ENCODE results near the gene RGS6.

The RGS6 gene

GRCh38 chr14:72264716-72265115, 332.5 kb downstream of the RGS6 start:
- DNase-seq = no peak
- no peak overlapping the region for H3K27ac ChIP-seq (ENCODE audit: insufficient read depth in 1 of 2, low read depth in 1 of 2, low read length in 2 of 2, poor library complexity in 1 of 2, severe bottlenecking in 2 of 2)
- H3K27me3 ChIP-seq (replicated peaks in 2 of 5; ENCODE audit: control insufficient read depth in 4 of 5, insufficient read depth in 5 of 5, low read length in 4 of 5) = no peaks in the 10 kb centered on the region
- H3K4me1 ChIP-seq (ENCODE audit: control extremely low read depth in 1 of 4, control insufficient read depth in 4 of 4, insufficient read depth in 4 of 4, low read length in 3 of 4) = no peaks in the 10 kb centered on the region
- 50% methylated on average over 5 of the region's 5 CpGs for WGBS (ENCODE audit: insufficient coverage)
- no peaks in the 10 kb centered on the region for H3K36me3 ChIP-seq (ENCODE audit: control insufficient read depth in 4 of 4, insufficient read depth in 4 of 4, low read length in 3 of 4)
- ChIA-PET POLR2A (no interaction called here), CTCF (no interaction called here)
- no peak overlapping the region for H3K4me3 ChIP-seq (ENCODE audit: control insufficient read depth in 1 of 7, extremely low read depth in 1 of 7, insufficient read depth in 4 of 7, low read depth in 2 of 7, low read length in 6 of 7)
- H3K9me3 ChIP-seq (ENCODE audit: control extremely low read depth in 1 of 5, control insufficient read depth in 4 of 5, insufficient read depth in 2 of 5, low read depth in 1 of 5, low read length in 4 of 5) = peaks cover 0 to 5% (median 0%) of the 10 kb centered on the region in 5 experiments

- no peak for DNase-seq
- Histone ChIP-seq H3K27me3 (replicated peaks in 2 of 5; ENCODE audit: control insufficient read depth in 4 of 5, insufficient read depth in 5 of 5, low read length in 4 of 5) (no peaks in the 10 kb centered on the region), H3K4me3 (ENCODE audit: control insufficient read depth in 1 of 7, extremely low read depth in 1 of 7, insufficient read depth in 4 of 7, low read depth in 2 of 7, low read length in 6 of 7) (no peak overlapping the region), H3K4me1 (ENCODE audit: control extremely low read depth in 1 of 4, control insufficient read depth in 4 of 4, insufficient read depth in 4 of 4, low read length in 3 of 4) (no peaks in the 10 kb centered on the region), H3K9me3 (ENCODE audit: control extremely low read depth in 1 of 5, control insufficient read depth in 4 of 5, insufficient read depth in 2 of 5, low read depth in 1 of 5, low read length in 4 of 5) (no peaks in the 10 kb centered on the region), H3K36me3 (ENCODE audit: control insufficient read depth in 4 of 4, insufficient read depth in 4 of 4, low read length in 3 of 4) (no peaks in the 10 kb centered on the region), H3K27ac (ENCODE audit: insufficient read depth in 1 of 2, low read depth in 1 of 2, low read length in 2 of 2, poor library complexity in 1 of 2, severe bottlenecking in 2 of 2) (no peak overlapping the region)
- WGBS (ENCODE audit: insufficient coverage) = 85% methylated on average over 4 of the region's 5 CpGs
- ChIA-PET POLR2A (no interaction called here), CTCF (no interaction called here)
Observed at GRCh38 chr14:72270147-72270727, 338.0 kb downstream of the RGS6 start.

GRCh38 chr14:72270749-72271148, 338.5 kb downstream of the RGS6 start:
- ChIA-PET POLR2A (no interaction called here), CTCF (no interaction called here)
- 92% methylated on average over 2 of the region's 3 CpGs for WGBS (ENCODE audit: insufficient coverage)
- Histone ChIP-seq H3K27me3 (replicated peaks in 2 of 5; ENCODE audit: control insufficient read depth in 4 of 5, insufficient read depth in 5 of 5, low read length in 4 of 5) (no peaks in the 10 kb centered on the region), H3K9me3 (ENCODE audit: control extremely low read depth in 1 of 5, control insufficient read depth in 4 of 5, insufficient read depth in 2 of 5, low read depth in 1 of 5, low read length in 4 of 5) (no peaks in the 10 kb centered on the region), H3K36me3 (ENCODE audit: control insufficient read depth in 4 of 4, insufficient read depth in 4 of 4, low read length in 3 of 4) (no peaks in the 10 kb centered on the region), H3K4me3 (ENCODE audit: control insufficient read depth in 1 of 7, extremely low read depth in 1 of 7, insufficient read depth in 4 of 7, low read depth in 2 of 7, low read length in 6 of 7) (no peak overlapping the region), H3K27ac (ENCODE audit: insufficient read depth in 1 of 2, low read depth in 1 of 2, low read length in 2 of 2, poor library complexity in 1 of 2, severe bottlenecking in 2 of 2) (no peak overlapping the region), H3K4me1 (ENCODE audit: control extremely low read depth in 1 of 4, control insufficient read depth in 4 of 4, insufficient read depth in 4 of 4, low read length in 3 of 4) (no peaks in the 10 kb centered on the region)
- no peak for DNase-seq

GRCh38 chr14:72275242-72275641, 343.0 kb downstream of the RGS6 start:
- Histone ChIP-seq H3K9me3 (ENCODE audit: control extremely low read depth in 1 of 5, control insufficient read depth in 4 of 5, insufficient read depth in 2 of 5, low read depth in 1 of 5, low read length in 4 of 5) (no peaks in the 10 kb centered on the region), H3K36me3 (ENCODE audit: control insufficient read depth in 4 of 4, insufficient read depth in 4 of 4, low read length in 3 of 4) (no peaks in the 10 kb centered on the region), H3K27ac (ENCODE audit: insufficient read depth in 1 of 2, low read depth in 1 of 2, low read length in 2 of 2, poor library complexity in 1 of 2, severe bottlenecking in 2 of 2) (no peak overlapping the region), H3K4me3 (ENCODE audit: control insufficient read depth in 1 of 7, extremely low read depth in 1 of 7, insufficient read depth in 4 of 7, low read depth in 2 of 7, low read length in 6 of 7) (no peak overlapping the region), H3K4me1 (ENCODE audit: control extremely low read depth in 1 of 4, control insufficient read depth in 4 of 4, insufficient read depth in 4 of 4, low read length in 3 of 4) (no peaks in the 10 kb centered on the region), H3K27me3 (replicated peaks in 2 of 5; ENCODE audit: control insufficient read depth in 4 of 5, insufficient read depth in 5 of 5, low read length in 4 of 5) (no peaks in the 10 kb centered on the region)
- 100% methylated on average over 1 of the region's 1 CpG for WGBS (ENCODE audit: insufficient coverage)
- POLR2A ChIA-PET = no interaction called here
- DNase-seq = no peak
- CTCF ChIA-PET = no interaction called here

GRCh38 chr14:72278316-72278715, 346.1 kb downstream of the RGS6 start:
- H3K9me3 ChIP-seq (ENCODE audit: control extremely low read depth in 1 of 5, control insufficient read depth in 4 of 5, insufficient read depth in 2 of 5, low read depth in 1 of 5, low read length in 4 of 5) = peaks cover 0 to 5% (median 0%) of the 10 kb centered on the region in 5 experiments
- H3K27me3 ChIP-seq (replicated peaks in 2 of 5; ENCODE audit: control insufficient read depth in 4 of 5, insufficient read depth in 5 of 5, low read length in 4 of 5) = no peaks in the 10 kb centered on the region
- DNase-seq = no peak
- no peaks in the 10 kb centered on the region for H3K36me3 ChIP-seq (ENCODE audit: control insufficient read depth in 4 of 4, insufficient read depth in 4 of 4, low read length in 3 of 4)
- H3K4me3 ChIP-seq (ENCODE audit: control insufficient read depth in 1 of 7, extremely low read depth in 1 of 7, insufficient read depth in 4 of 7, low read depth in 2 of 7, low read length in 6 of 7) = no peak overlapping the region
- POLR2A ChIA-PET = no interaction called here
- H3K4me1 ChIP-seq (ENCODE audit: control extremely low read depth in 1 of 4, control insufficient read depth in 4 of 4, insufficient read depth in 4 of 4, low read length in 3 of 4) = no peaks in the 10 kb centered on the region
- no peak overlapping the region for H3K27ac ChIP-seq (ENCODE audit: insufficient read depth in 1 of 2, low read depth in 1 of 2, low read length in 2 of 2, poor library complexity in 1 of 2, severe bottlenecking in 2 of 2)
- WGBS (ENCODE audit: insufficient coverage) = 100% methylated on average over 2 of the region's 3 CpGs
- CTCF ChIA-PET = interaction anchor here (1.1 kb wide), 1 partner anchor 12 kb away, joined by 3 read pairs; no protein-coding TSS in a partner anchor

- Histone ChIP-seq H3K4me3 (ENCODE audit: control insufficient read depth in 1 of 7, extremely low read depth in 1 of 7, insufficient read depth in 4 of 7, low read depth in 2 of 7, low read length in 6 of 7) (no peak overlapping the region), H3K4me1 (ENCODE audit: control extremely low read depth in 1 of 4, control insufficient read depth in 4 of 4, insufficient read depth in 4 of 4, low read length in 3 of 4) (no peaks in the 10 kb centered on the region), H3K27ac (ENCODE audit: insufficient read depth in 1 of 2, low read depth in 1 of 2, low read length in 2 of 2, poor library complexity in 1 of 2, severe bottlenecking in 2 of 2) (no peak overlapping the region), H3K36me3 (ENCODE audit: control insufficient read depth in 4 of 4, insufficient read depth in 4 of 4, low read length in 3 of 4) (no peaks in the 10 kb centered on the region), H3K9me3 (ENCODE audit: control extremely low read depth in 1 of 5, control insufficient read depth in 4 of 5, insufficient read depth in 2 of 5, low read depth in 1 of 5, low read length in 4 of 5) (peaks cover 8 to 29% (median 14%) of the 10 kb centered on the region in 5 experiments), H3K27me3 (replicated peaks in 2 of 5; ENCODE audit: control insufficient read depth in 4 of 5, insufficient read depth in 5 of 5, low read length in 4 of 5) (no peaks in the 10 kb centered on the region)
- POLR2A ChIA-PET = interaction anchor here (0.6 kb wide), 1 partner anchor 35 kb away, joined by 3 read pairs; no protein-coding TSS in a partner anchor
- CTCF ChIA-PET = no interaction called here
- 94% methylated on average over 3 of the region's 4 CpGs for WGBS (ENCODE audit: insufficient coverage)
- no peak for DNase-seq
Observed at GRCh38 chr14:72284176-72284575, 351.9 kb downstream of the RGS6 start.

- Histone ChIP-seq H3K4me1 (ENCODE audit: control extremely low read depth in 1 of 4, control insufficient read depth in 4 of 4, insufficient read depth in 4 of 4, low read length in 3 of 4) (peaks cover 0 to 3% (median 0%) of the 10 kb centered on the region in 4 experiments), H3K27me3 (replicated peaks in 2 of 5; ENCODE audit: control insufficient read depth in 4 of 5, insufficient read depth in 5 of 5, low read length in 4 of 5) (no peaks in the 10 kb centered on the region), H3K36me3 (ENCODE audit: control insufficient read depth in 4 of 4, insufficient read depth in 4 of 4, low read length in 3 of 4) (no peaks in the 10 kb centered on the region), H3K4me3 (ENCODE audit: control insufficient read depth in 1 of 7, extremely low read depth in 1 of 7, insufficient read depth in 4 of 7, low read depth in 2 of 7, low read length in 6 of 7) (no peak overlapping the region), H3K27ac (ENCODE audit: insufficient read depth in 1 of 2, low read depth in 1 of 2, low read length in 2 of 2, poor library complexity in 1 of 2, severe bottlenecking in 2 of 2) (no peak overlapping the region), H3K9me3 (ENCODE audit: control extremely low read depth in 1 of 5, control insufficient read depth in 4 of 5, insufficient read depth in 2 of 5, low read depth in 1 of 5, low read length in 4 of 5) (peaks cover 0 to 8% (median 4%) of the 10 kb centered on the region in 5 experiments)
- ChIA-PET POLR2A (no interaction called here), CTCF (interaction anchor here (0.7 to 3.0 kb wide), 6 partner anchors 9 to 103 kb away, joined by 3 to 8 read pairs (median 3); no protein-coding TSS in a partner anchor)
- 60% methylated on average over 1 of the region's 4 CpGs for WGBS (ENCODE audit: insufficient coverage)
- DNase-seq = no peak
Observed at GRCh38 chr14:72290241-72290640, 358.0 kb downstream of the RGS6 start.
